OCI-LY7 (cell line): ENCODE data around the gene PLK5.

Experiments used
- EZH2phosphoT487 ChIP-seq: fragments of 200-600 bp; sonication (generic); IDR thresholded peaks from 2 replicates; pipeline ENCODE4 v1.6.1; 2018; ENCODE audit warnings: low read depth, borderline replicate concordance, mild to moderate bottlenecking, mixed run types, antibody characterized with exemption, low read length, moderate library complexity, mixed read lengths
- TF ChIP-seq, protein P1 (sequence below): fragments of 200-600 bp; sonication (generic); conservative IDR thresholded peaks from 2 replicates; pipeline ENCODE4 v1.5.1; 2014; ENCODE audit warnings: mild to moderate bottlenecking, antibody characterized with exemption, low read length, moderate library complexity, mixed read lengths

- TF ChIP-seq, protein P1, sequence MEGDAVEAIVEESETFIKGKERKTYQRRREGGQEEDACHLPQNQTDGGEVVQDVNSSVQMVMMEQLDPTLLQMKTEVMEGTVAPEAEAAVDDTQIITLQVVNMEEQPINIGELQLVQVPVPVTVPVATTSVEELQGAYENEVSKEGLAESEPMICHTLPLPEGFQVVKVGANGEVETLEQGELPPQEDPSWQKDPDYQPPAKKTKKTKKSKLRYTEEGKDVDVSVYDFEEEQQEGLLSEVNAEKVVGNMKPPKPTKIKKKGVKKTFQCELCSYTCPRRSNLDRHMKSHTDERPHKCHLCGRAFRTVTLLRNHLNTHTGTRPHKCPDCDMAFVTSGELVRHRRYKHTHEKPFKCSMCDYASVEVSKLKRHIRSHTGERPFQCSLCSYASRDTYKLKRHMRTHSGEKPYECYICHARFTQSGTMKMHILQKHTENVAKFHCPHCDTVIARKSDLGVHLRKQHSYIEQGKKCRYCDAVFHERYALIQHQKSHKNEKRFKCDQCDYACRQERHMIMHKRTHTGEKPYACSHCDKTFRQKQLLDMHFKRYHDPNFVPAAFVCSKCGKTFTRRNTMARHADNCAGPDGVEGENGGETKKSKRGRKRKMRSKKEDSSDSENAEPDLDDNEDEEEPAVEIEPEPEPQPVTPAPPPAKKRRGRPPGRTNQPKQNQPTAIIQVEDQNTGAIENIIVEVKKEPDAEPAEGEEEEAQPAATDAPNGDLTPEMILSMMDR = no peak
- no peak for TF ChIP-seq EZH2phosphoT487
Observed at GRCh38 chr19:1563251-1563650, 39.4 kb downstream of the PLK5 start.
